RCC 7860 (cell line): ENCODE data around the gene TRIM8.

ENCODE experiments used
- DNase-seq: peaks from one replicate; pipeline ENCODE4 v3.0.0-alpha.2; 2015; ENCODE audit warnings: low spot score
- FAIRE-seq: peaks from 2 replicates; lab custom pipeline; 2012; peaks lifted over from hg19 to GRCh38; lab: Jason Lieb, UNC

TRIM8 gene

GRCh38 chr10:102644066-102644645 lies at the start of gene TRIM8:
Gene TRIM8 (plus strand): TSS chr10:102644479. CDS start chr10:102644618, 139 bp downstream.
- FAIRE-seq (no peak), DNase-seq (peak; percentile 35)

- DNase-seq (no peak), FAIRE-seq (no peak)
Observed at GRCh38 chr10:102595293-102595692, 49.0 kb upstream of the TRIM8 start.

- FAIRE-seq (no peak), DNase-seq (no peak)
Observed at GRCh38 chr10:102595897-102596296, 48.4 kb upstream of the TRIM8 start.

GRCh38 chr10:102596506-102596971 lies 47.7 kb upstream of the TRIM8 start:
- DNase-seq (peak; percentile 51), FAIRE-seq (peak; percentile 27)

GRCh38 chr10:102597131-102597991 lies 46.9 kb upstream of the TRIM8 start:
- DNase-seq, result no peak
- FAIRE-seq, result no peak

GRCh38 chr10:102598243-102598642 lies 46.0 kb upstream of the TRIM8 start:
- FAIRE-seq (no peak), DNase-seq (no peak)

- FAIRE-seq, result no peak
- no peak for DNase-seq
Observed at GRCh38 chr10:102599565-102600327, 44.5 kb upstream of the TRIM8 start.

GRCh38 chr10:102600816-102601215 lies 43.5 kb upstream of the TRIM8 start:
- FAIRE-seq, result no peak
- DNase-seq, result no peak

- no peak for FAIRE-seq
Observed at GRCh38 chr10:102601639-102602038, 42.6 kb upstream of the TRIM8 start.

GRCh38 chr10:102602272-102603045 lies 41.8 kb upstream of the TRIM8 start:
- DNase-seq (no peak), FAIRE-seq (no peak)

More at GRCh38 chr10:102601639-102602038, 42.6 kb upstream of the TRIM8 start:
- DNase-seq, result no peak

GRCh38 chr10:102603946-102604345 lies 40.3 kb upstream of the TRIM8 start:
- no peak for DNase-seq
- no peak for FAIRE-seq

GRCh38 chr10:102604439-102604841 lies 39.8 kb upstream of the TRIM8 start:
- DNase-seq (peak; percentile 94), FAIRE-seq (peak; percentile 86)

- DNase-seq (peak; percentile 89), FAIRE-seq (peak; percentile 92)
Observed at GRCh38 chr10:102605712-102606111, 38.6 kb upstream of the TRIM8 start.

- FAIRE-seq (no peak), DNase-seq (no peak)
Observed at GRCh38 chr10:102608487-102608886, 35.8 kb upstream of the TRIM8 start.

GRCh38 chr10:102610441-102610887 lies 33.8 kb upstream of the TRIM8 start:
- no peak for FAIRE-seq
- DNase-seq, result no peak

GRCh38 chr10:102611514-102612087 lies 32.7 kb upstream of the TRIM8 start:
- FAIRE-seq (no peak), DNase-seq (no peak)

GRCh38 chr10:102612964-102613275 lies 31.4 kb upstream of the TRIM8 start:
- FAIRE-seq (no peak), DNase-seq (no peak)

GRCh38 chr10:102613286-102613685 lies 31.0 kb upstream of the TRIM8 start:
- FAIRE-seq, result no peak
- no peak for DNase-seq

GRCh38 chr10:102613785-102614184 lies 30.5 kb upstream of the TRIM8 start:
- no peak for FAIRE-seq
- DNase-seq, result no peak

- DNase-seq (no peak), FAIRE-seq (no peak)
Observed at GRCh38 chr10:102614888-102615287, 29.4 kb upstream of the TRIM8 start.
